ENCODE results near the gene PAPLN. TPM values are rescaled to one million over a fixed set of nuclear protein-coding genes. Genes with fewer than 3 reads are reported as not detected.
A peak's percentile ranks its signal among the peaks of the same experiment; 100 is the strongest.

Gene PAPLN
- total RNA-seq, 4 donors from 2014 or later = 8.1 to 27.2 (median 12.7) TPM

- TF ChIP-seq CTCF (IDR thresholded peaks at IDR 0.05) = no peak
- TF ChIP-seq POLR2A (IDR thresholded peaks at IDR 0.05) = no peak
- Histone ChIP-seq H3K36me3 (peaks cover 0 to 39% (median 0%) of the 10 kb centered on the region in 3 donors), H3K4me3 (no peak overlapping the region), H3K27me3 (no peaks in the 10 kb centered on the region), H3K9me3 (no peaks in the 10 kb centered on the region), H3K4me1 (peaks cover 0 to 8% (median 0%) of the 10 kb centered on the region in 4 donors), H3K27ac (no peak overlapping the region)
- peak in 1 of 3 donors; percentile 37 for DNase-seq
Measured at GRCh38 chr14:73272393-73272792, 35.1 kb downstream of the PAPLN start.

- Histone ChIP-seq H3K36me3 (peaks cover 0 to 42% (median 0%) of the 10 kb centered on the region in 3 donors), H3K4me1 (peaks cover 0 to 8% (median 0%) of the 10 kb centered on the region in 4 donors), H3K9me3 (no peaks in the 10 kb centered on the region), H3K27ac (no peak overlapping the region), H3K27me3 (no peaks in the 10 kb centered on the region), H3K4me3 (no peak overlapping the region)
- peak in 1 of 3 donors; percentile 14 for DNase-seq
- TF ChIP-seq POLR2A (IDR thresholded peaks at IDR 0.05) = no peak
- no peak for TF ChIP-seq CTCF (IDR thresholded peaks at IDR 0.05)
Measured at GRCh38 chr14:73273799-73274198, 36.5 kb downstream of the PAPLN start.

GRCh38 chr14:73276836-73277235 is 39.5 kb downstream of the PAPLN start:
- Histone ChIP-seq H3K4me1 (no peaks in the 10 kb centered on the region), H3K27me3 (no peaks in the 10 kb centered on the region), H3K9me3 (no peaks in the 10 kb centered on the region), H3K27ac (no peak overlapping the region), H3K36me3 (peaks cover 0 to 66% (median 3%) of the 10 kb centered on the region in 3 donors), H3K4me3 (no peak overlapping the region)
- no peak for DNase-seq
- TF ChIP-seq POLR2A (IDR thresholded peaks at IDR 0.05) (no peak), CTCF (IDR thresholded peaks at IDR 0.05) (no peak)

- Histone ChIP-seq H3K27ac (no peak overlapping the region), H3K4me1 (no peaks in the 10 kb centered on the region), H3K36me3 (peaks cover 0 to 72% (median 3%) of the 10 kb centered on the region in 3 donors), H3K4me3 (no peak overlapping the region), H3K27me3 (no peaks in the 10 kb centered on the region), H3K9me3 (no peaks in the 10 kb centered on the region)
- no peak for DNase-seq
- no peak for TF ChIP-seq CTCF (IDR thresholded peaks at IDR 0.05)
- no peak for TF ChIP-seq POLR2A (IDR thresholded peaks at IDR 0.05)
Measured at GRCh38 chr14:73277376-73277775, 40.1 kb downstream of the PAPLN start.

- Histone ChIP-seq H3K27ac (no peak overlapping the region), H3K9me3 (no peaks in the 10 kb centered on the region), H3K27me3 (no peaks in the 10 kb centered on the region), H3K36me3 (peaks cover 0 to 83% (median 3%) of the 10 kb centered on the region in 3 donors), H3K4me1 (no peaks in the 10 kb centered on the region), H3K4me3 (no peak overlapping the region)
- no peak for DNase-seq
- TF ChIP-seq POLR2A (IDR thresholded peaks at IDR 0.05) = no peak
- TF ChIP-seq CTCF (IDR thresholded peaks at IDR 0.05) = no peak
Measured at GRCh38 chr14:73280903-73281302, 43.6 kb downstream of the PAPLN start.
